Effector CD4-positive, alpha-beta T cell (primary cell): ENCODE data around the gene KLHL17.
"Not testable (repeated sequence)": the region's sequence is repeated elsewhere in the genome, so short reads cannot be mapped to it uniquely, and the experiment has no call there.

Experiments used
- DNase-seq: peaks from one replicate; pipeline ENCODE4 v3.0.0-alpha.2; 2020

KLHL17 gene

GRCh38 chr1:937521-937920 lies 22.9 kb upstream of the KLHL17 start:
- DNase-seq: no peak

- DNase-seq: no peak
Measured at GRCh38 chr1:938088-938683, 22.2 kb upstream of the KLHL17 start.

DNA sequence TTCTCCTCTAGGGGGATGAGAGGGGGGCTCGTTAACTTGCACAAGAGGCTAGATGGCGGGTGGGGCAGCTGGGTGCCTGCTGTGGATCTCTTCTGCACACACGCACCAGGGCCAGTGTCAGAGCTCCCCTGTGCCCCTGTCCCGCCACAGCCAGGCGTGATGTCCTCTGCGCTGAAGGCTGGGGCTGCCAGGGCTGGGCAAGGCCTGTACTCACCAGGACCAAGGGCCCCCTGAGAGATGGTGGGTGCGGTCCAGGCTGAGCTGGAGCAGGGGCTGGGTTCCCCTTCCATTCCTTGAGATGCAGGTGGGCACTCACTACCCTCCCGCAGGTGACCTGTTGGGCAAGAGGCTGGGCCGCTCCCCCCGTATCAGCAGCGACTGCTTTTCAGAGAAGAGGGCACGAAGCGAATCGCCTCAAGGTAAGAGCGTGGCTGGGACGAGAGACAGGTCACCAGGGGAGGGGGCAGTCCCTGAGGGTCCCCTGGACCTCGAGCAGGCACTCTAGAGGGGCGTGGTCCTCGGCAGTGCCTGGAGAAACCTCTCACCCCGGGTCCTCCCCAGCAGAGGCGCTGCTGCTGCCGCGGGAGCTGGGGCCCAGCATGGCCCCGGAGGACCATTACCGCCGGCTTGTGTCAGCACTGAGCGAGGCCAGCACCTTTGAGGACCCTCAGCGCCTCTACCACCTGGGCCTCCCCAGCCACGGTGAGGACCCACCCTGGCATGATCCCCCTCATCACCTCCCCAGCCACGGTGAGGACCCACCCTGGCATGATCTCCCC lies 21.5 kb upstream of the KLHL17 start:
- no peak for DNase-seq

DNA sequence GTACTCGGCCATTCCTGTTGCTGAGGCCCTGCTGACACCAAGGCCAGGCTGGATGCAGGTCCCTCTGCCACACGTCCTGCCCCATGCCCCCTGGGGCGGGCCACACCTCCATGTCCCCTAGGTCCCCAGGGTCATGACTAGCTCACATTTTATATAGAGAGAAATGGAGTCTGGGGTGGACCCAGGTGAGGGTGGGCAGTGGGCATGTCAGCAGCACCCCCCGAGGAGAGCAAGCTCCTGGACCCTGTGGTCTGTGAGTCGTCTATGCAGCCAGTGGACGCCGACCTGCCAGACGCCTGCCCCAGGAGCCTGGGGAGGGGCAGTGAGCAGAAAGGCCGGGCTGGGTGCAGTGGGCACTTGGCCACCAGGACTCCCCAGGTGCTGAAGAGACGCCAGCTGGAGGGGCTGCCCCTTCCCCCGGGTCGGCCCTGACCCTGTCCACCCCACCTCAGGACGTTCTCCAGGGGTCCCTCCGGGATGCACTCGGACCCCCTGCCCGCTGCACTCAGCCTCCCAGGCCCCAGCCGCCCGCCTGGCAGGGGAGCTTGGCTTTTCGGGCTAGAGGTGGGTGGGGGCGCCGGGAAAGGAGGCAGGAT lies 20.8 kb upstream of the KLHL17 start:
- no peak for DNase-seq

DNA sequence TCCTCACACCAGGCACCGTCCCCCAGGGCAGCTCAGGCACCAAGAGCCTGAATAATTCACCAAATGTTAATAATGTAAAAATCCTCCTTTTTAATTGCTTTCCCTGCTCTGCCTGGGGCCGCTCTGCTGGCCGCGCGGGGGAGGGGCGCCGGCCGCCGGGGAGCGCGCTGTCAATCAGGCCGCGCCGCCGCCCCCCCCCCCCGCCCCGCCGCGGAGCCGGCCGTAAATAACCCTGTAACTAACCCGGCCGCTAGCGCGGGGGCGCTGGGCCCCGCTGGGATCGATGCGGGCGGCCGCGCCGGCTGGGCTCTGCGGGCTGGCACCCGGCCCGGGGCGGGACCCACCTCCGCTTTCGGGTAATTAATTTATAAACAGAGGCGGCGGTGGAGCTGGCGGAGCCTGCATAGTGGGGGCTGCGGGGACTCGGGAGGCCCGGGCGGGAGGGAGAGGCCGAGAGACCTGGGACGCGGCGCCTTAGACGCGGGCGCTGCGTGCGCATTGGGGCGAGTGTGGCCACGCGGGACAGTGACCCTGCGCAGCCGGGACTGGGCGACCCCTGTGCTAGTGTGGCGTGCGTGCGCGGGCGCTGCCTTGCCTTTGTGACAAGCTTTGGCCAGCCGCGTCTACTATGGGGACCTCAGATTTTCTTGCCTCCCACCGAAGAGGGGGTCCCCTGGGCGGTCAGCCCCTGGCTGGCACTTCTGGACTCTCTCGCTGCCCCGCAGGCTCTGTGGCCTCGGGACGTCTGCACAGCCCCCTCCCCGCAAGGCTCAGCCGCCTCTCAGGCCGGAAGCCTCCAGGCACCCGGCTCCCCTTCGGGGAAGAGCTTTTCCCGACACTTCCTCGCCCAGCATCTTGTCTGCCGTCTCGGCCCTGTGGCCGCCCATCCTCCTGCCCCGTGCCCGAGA lies 20.0 kb upstream of the KLHL17 start:
- no peak for DNase-seq

- DNase-seq: no peak
Measured at GRCh38 chr1:941015-941587, 19.3 kb upstream of the KLHL17 start.

DNA sequence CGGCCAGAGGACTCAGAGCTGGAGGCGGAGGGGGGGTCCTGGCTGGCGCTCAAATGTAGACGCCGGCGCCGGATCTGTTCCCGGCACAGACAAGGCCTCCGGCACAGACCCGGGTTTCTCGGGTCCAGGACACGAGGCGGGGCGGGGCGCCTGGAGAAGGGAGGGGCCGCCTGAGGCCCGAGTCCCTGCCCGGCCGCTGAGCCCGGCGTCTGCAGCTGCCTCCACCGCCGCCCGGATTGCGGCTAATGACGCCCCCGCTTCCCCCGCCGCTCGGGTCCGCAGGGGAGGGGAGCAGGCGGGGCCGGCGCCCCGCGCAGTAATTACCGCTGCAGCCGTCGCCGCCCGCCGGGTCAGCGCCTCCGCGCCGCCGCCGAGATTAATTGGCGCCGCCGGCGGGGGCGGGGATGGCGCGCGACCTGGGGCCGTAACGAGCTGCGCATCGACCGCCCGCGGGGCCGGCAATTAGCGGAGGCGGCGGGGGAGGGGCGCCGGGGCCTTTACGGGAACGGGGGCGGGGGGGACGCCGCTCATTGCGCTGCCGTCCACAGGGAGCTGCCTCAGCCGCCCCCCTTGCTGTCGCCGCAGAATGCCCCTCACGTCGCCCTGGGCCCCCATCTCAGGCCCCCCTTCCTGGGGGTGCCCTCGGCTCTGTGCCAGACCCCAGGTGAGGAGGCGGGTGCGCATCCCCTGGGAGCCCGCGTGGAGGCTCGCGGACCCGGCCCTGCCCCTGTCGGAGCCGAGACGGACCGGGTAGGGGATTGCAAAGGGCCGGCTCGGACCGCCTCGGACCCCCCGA lies 18.6 kb upstream of the KLHL17 start:
- no peak for DNase-seq

GRCh38 chr1:942411-942821 lies 18.0 kb upstream of the KLHL17 start:
- DNase-seq: no peak

GRCh38 chr1:942864-943533 lies 17.4 kb upstream of the KLHL17 start:
- DNase-seq: no peak

DNA sequence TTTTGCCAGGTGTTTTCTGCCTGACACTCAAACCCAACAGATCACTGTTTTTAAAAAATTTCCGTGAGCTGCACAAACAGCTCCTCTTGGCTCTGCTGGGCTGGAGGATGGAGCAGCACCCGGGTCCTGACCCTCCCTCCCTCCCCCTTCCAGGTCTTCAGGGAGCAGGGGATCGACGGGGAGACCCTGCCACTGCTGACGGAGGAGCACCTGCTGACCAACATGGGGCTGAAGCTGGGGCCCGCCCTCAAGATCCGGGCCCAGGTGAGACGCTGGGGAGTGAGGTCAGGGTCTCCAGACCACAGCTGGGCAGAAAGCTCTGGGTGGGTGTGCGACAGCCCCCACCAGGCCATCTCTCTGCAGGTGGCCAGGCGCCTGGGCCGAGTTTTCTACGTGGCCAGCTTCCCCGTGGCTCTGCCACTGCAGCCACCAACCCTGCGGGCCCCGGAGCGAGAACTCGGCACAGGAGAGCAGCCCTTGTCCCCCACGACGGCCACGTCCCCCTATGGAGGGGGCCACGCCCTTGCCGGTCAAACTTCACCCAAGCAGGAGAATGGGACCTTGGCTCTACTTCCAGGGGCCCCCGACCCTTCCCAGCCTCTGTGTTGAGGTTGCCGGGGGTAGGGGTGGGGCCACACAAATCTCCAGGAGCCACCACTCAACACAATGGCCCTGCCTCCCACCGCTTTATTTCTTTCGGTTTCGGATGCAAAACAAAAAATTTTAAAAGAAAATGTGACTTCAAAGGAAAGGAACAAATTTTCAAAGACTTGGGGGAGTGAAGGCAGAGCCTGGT lies 16.6 kb upstream of the KLHL17 start:
- no peak for DNase-seq

DNA sequence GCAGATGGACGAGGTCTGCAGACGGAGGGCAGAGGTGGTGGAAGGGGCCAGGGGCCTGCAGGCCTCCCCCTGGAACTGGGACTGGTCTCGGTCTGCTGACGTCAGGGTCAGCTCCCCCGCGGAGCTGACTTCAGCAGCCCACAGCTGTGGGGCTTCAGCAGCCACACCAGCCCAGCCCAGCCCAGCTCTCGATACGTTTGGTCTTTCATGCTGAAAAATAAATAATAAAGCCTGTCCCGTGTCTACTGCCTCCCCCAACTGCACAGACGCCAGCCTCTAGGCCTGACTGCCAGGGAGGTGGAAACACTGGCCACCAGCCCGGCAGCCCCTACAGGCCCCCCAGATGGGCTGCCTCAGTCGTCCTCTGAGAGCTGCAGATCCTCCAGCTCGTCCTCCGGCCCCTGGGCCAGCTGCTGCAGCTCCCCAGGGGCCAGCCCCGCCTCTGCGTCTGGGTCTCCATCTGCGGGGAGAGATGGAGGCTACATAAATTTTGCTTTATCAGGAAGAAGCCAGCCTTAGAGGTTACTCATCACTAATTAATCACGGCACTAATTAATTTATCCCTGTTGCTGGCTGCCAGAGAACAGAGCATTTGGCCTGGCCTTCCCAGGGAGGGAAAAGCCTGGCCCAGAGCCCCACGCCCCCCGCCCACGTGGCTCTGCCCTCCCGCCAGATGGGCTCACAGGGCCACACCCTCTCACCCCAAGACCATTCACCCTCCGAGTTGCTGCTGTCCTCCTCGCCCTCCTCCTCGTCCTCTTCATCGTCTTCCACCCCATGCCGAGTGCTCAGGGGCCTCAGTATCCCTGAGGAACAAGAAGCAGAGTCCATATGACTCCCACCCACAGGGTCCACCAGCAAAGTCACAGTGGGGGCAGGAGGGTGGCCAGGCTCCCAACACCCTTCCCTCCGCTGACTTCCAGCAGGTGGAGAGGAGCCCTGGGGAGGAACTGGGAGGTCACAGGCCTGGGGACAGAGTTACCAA lies 15.8 kb upstream of the KLHL17 start:
- DNase-seq: no peak

GRCh38 chr1:945688-946556 lies 14.5 kb upstream of the KLHL17 start:
- DNase-seq: no peak

GRCh38 chr1:946811-947210 lies 13.6 kb upstream of the KLHL17 start:
- DNase-seq: not testable (repeated sequence)

DNA sequence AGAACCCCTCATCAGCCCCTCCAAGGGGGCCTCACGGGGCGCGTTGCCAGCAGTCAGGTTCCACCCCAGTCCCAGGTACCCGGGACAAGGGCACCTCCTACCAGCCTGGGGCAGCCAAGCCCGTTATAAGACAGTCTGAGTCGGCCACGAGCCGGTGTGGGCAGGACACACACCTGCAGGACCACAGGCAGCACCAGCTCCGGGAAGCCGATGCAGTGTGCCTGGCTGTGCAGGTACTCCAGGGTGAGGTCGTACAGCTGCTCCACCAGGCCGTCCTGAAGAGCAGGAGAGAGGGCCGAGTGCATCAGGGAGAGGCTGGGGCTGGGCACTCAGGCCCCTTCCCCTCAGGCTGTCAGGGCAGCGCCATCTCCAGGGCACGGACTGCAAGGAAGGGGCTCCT lies 12.4 kb upstream of the KLHL17 start:
- no peak for DNase-seq

DNA sequence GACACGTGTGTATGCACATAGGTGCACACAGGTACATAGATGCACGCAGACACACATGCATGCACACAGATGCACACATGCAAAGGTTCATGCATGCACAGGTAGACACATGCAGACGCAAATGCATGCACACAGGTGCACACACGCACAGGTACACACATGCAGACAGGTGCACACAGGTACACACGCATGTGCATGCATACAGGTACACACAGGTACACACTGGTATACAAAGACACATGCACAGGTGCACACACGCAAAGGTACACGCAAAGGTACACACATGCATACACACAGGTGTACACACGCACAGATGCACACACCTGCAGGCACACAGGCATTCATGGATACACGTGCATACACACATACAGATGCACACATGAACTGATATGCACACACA lies 10.1 kb upstream of the KLHL17 start:
- no peak for DNase-seq

DNA sequence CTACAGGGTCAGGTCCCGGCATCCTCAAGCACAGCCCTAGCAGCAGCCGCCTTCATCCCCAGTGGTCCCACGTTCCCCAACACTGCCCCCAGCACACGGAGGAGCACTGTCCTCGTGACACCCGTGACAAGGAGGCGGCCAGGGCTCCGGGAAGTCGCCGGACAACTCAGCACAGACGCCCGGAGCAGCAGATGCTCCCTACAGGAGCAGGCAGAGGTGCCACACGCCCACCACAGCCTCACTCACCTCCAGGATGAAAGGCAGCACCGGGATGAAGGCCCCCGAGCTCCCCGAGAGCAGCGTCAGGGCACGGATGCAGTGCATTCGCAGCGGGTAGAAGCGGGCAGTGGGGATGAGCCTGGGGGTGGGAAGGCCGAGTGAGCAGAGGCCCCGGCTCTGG lies 9.5 kb upstream of the KLHL17 start:
- DNase-seq: no peak

- no peak for DNase-seq
Measured at GRCh38 chr1:951364-951763, 9.0 kb upstream of the KLHL17 start.

- DNase-seq: no peak
Measured at GRCh38 chr1:952201-952600, 8.2 kb upstream of the KLHL17 start.
